GM12878 (cell line): ENCODE data around the gene TRIM38. TPM values are rescaled to one million over a fixed set of nuclear protein-coding genes. Genes with fewer than 3 reads are reported as not detected.

Experiments used
- ATAC-seq: fragments of 200-7000 bp; cut with Tn5 transposase; 3 replicates; pipeline ENCODE4 v1.9.1; 2020; ENCODE audit warnings: mild to moderate bottlenecking, moderate library complexity
- BruUV-seq: library from RNA; stranded (reverse); fragments of 400-500 nt; replicated peaks from 2 replicates; lab custom pipeline; 2021; lab: Mats Ljungman, UMichigan
- CTCF ChIA-PET: fragments of 300-600 bp; sonication (Branson Sonifier 250); formaldehyde crosslinking; extraction: SDS; loops from one replicate; lab custom pipeline; 2021; ENCODE audit warnings: inconsistent platforms; lab: Yijun Ruan, JAX
- POLR2A ChIA-PET: fragments of 350-600 bp; formaldehyde crosslinking; extraction: SDS; loops from one replicate; lab custom pipeline; 2021; ENCODE audit warnings: inconsistent platforms; lab: Charles Lee
- RAD21 ChIA-PET: fragments of 300-600 bp; sonication (Branson Sonifier 250); formaldehyde crosslinking; loops from one replicate; lab custom pipeline; 2023; ENCODE audit warnings: antibody characterized with exemption; ENCODE audit not compliant: unreplicated experiment; lab: Charles Lee
- SMC1A ChIA-PET: fragments of 300-600 bp; sonication (Branson Sonifier 250); formaldehyde crosslinking; loops from one replicate; lab custom pipeline; 2023; ENCODE audit not compliant: unreplicated experiment, uncharacterized antibody; lab: Charles Lee
- DNase-seq: peaks from one replicate; pipeline ENCODE4 v3.0.0-alpha.2; 2011; ENCODE audit warnings: low read depth, low spot score
- FAIRE-seq: peaks from 3 replicates; lab custom pipeline; 2011; peaks lifted over from hg19 to GRCh38; lab: Jason Lieb, UNC
- H2AFZ ChIP-seq: 2 replicates; pipeline ENCODE4 v1.6.0; 2011; ENCODE audit warnings: low read depth, low read length, control low read depth; ENCODE audit not compliant: control insufficient read depth
- H3K27ac ChIP-seq: 2 replicates; pipeline ENCODE4 v1.5.1; 2011; ENCODE audit warnings: control low read depth; ENCODE audit not compliant: control insufficient read depth, insufficient read depth
- H3K27me3 ChIP-seq, 2 experiments: replicated peaks in 1 of 2; 2 replicates each; pipeline versions ENCODE4 v1.6.0 to v1.6.1; 2011; ENCODE audit warnings: low read length in 1 of 2; ENCODE audit not compliant: control insufficient read depth in 2 of 2, insufficient read depth in 2 of 2
- H3K36me3 ChIP-seq, 2 experiments: 2 replicates each; pipeline ENCODE4 v1.5.1; 2011; ENCODE audit warnings: low read length in 1 of 2; ENCODE audit not compliant: control insufficient read depth in 2 of 2, insufficient read depth in 2 of 2
- H3K4me1 ChIP-seq: 2 replicates; pipeline ENCODE4 v1.6.1; 2011; ENCODE audit warnings: mild to moderate bottlenecking, low read length, moderate library complexity, mixed read lengths; ENCODE audit not compliant: control insufficient read depth, insufficient read depth
- H3K4me2 ChIP-seq: 2 replicates; pipeline ENCODE4 v1.6.0; 2011; ENCODE audit warnings: control low read depth; ENCODE audit not compliant: control insufficient read depth, insufficient read depth
- H3K4me3 ChIP-seq: fragments of 200-600 bp; sonication (generic); 2 replicates; pipeline ENCODE4 v1.5.1; 2016
- H3K79me2 ChIP-seq: 2 replicates; pipeline ENCODE4 v1.6.0; 2011; ENCODE audit warnings: low read length; ENCODE audit not compliant: control insufficient read depth, insufficient read depth
- H3K9ac ChIP-seq: 2 replicates; pipeline ENCODE4 v1.8.0; 2011; ENCODE audit warnings: low read length, control low read depth, mixed read lengths; ENCODE audit not compliant: control insufficient read depth, insufficient read depth
- H3K9me3 ChIP-seq: replicated peaks from 3 replicates; pipeline ENCODE4 v1.5.1; 2011; ENCODE audit warnings: mild to moderate bottlenecking, low read length; ENCODE audit not compliant: control insufficient read depth, insufficient read depth
- H4K20me1 ChIP-seq: 2 replicates; pipeline ENCODE4 v1.6.0; 2011; ENCODE audit not compliant: control insufficient read depth, insufficient read depth
- BMI1 ChIP-seq: fragments of 450-650 bp; IDR thresholded peaks from 2 replicates; pipeline ENCODE4 v1.6.1; 2016; ENCODE audit warnings: mild to moderate bottlenecking, moderate library complexity, borderline replicate concordance
- FOXK2 ChIP-seq: fragments of 450-650 bp; IDR thresholded peaks from 2 replicates; pipeline ENCODE4 v1.6.1; 2017; ENCODE audit warnings: mild to moderate bottlenecking, moderate library complexity
- HCFC1 ChIP-seq: fragments of 150-350 bp; IDR thresholded peaks from 2 replicates; pipeline ENCODE4 v1.6.1; 2014; ENCODE audit warnings: low read length
- HDAC2 ChIP-seq: fragments of 200-600 bp; sonication (generic); IDR thresholded peaks from 2 replicates; pipeline ENCODE4 v1.6.1; 2017
- POLR2A ChIP-seq: IDR thresholded peaks from 2 replicates; pipeline ENCODE4 v1.6.1; 2011; ENCODE audit warnings: low read depth, mild to moderate bottlenecking, low read length
- RAD51 ChIP-seq: fragments of 450-650 bp; IDR thresholded peaks from 2 replicates; pipeline ENCODE4 v1.6.1; 2016; ENCODE audit warnings: moderate library complexity, mild to moderate bottlenecking, inconsistent platforms
- SRF ChIP-seq, 2 experiments: IDR thresholded peaks; 2 replicates each; pipeline ENCODE4 v1.6.1; 2011; ENCODE audit warnings: low read depth in 2 of 2, low read length in 2 of 2, mild to moderate bottlenecking in 1 of 2, moderate library complexity in 1 of 2
- ZBTB4 ChIP-seq: fragments of 450-650 bp; formaldehyde crosslinking; IDR thresholded peaks from 2 replicates; pipeline ENCODE4 v1.4.0; 2022; ENCODE audit warnings: mild to moderate bottlenecking, moderate library complexity
- ZNF687 ChIP-seq: fragments of 450-650 bp; IDR thresholded peaks from 2 replicates; pipeline ENCODE4 v1.6.1; 2017; ENCODE audit warnings: mild to moderate bottlenecking, moderate library complexity
- ZZZ3 ChIP-seq: IDR thresholded peaks from 2 replicates; pipeline ENCODE4 v1.6.1; 2011; ENCODE audit warnings: low read depth; ENCODE audit not compliant: control insufficient read depth, insufficient read length
- WGBS: methylation state at CpG from one replicate; pipeline ENCODE4 v1.1.6; 2016; ENCODE audit warnings: low lambda C conversion rate; ENCODE audit not compliant: insufficient replicate concordance, insufficient coverage; ENCODE audit errors: missing lambda C conversion rate; 5-methylcytosine and 5-hydroxymethylcytosine counted together
- in situ Hi-C: fragments of 300-500 bp; cut with MboI; formaldehyde crosslinking; loops from 9 replicates; pipeline ENCODE4 v1.14.3; 2018; ENCODE audit warnings: mixed read lengths
- intact Hi-C: fragments of 100-400 bp; cut with micrococcal nuclease; formaldehyde crosslinking; loops from one replicate; pipeline ENCODE4 v1.14.2; 2022; ENCODE audit not compliant: unreplicated experiment
- polyA plus RNA-seq, 11 experiments: library from polyadenylated mRNA; depleted of rRNA in 4 of 11; unstranded in 6 of 11; stranded (reverse) in 5 of 11; fragments of >200 nt; fragmentation: Nextera tagmentation in 4 of 11; fragmentation: Illumina TruSeq in 1 of 11; extraction: Ambion mirVana in 4 of 11; extraction: Trizol in 1 of 11; gene quantifications; 1 replicate in 1 of 11; 2 replicates in 10 of 11; pipeline versions ENCODE4 v1.2.1 to v1.2.3, GENCODE V29; 2011 to 2016; ENCODE audit warnings: inconsistent platforms in 2 of 11, missing spikeins in 2 of 11, low read depth in 1 of 11
- total RNA-seq, 4 experiments: library from RNA; depleted of rRNA in 3 of 4; stranded (reverse); fragments of >200 nt in 3 of 4; fragmentation: Illumina TruSeq in 1 of 4; extraction: Trizol in 1 of 4; gene quantifications; 2 replicates each; pipeline versions ENCODE4 v1.2.1 to v1.2.3, GENCODE V29; 2013 to 2021
- TF ChIP-seq, protein P1 (sequence below): IDR thresholded peaks from 2 replicates; pipeline ENCODE4 v1.6.1; 2011; ENCODE audit warnings: borderline replicate concordance, low read depth, mild to moderate bottlenecking, moderate library complexity, low read length; ENCODE audit not compliant: insufficient read depth, poor library complexity, severe bottlenecking

TRIM38 gene
- total and polyA plus RNA-seq, 10 of the 15 experiments (the other 5 are each of a cell fraction or from before 2014, with no cell fraction given) = 4.5 to 14.7 (median 11.1) TPM

- TF ChIP-seq POLR2A = peak; percentile 96
- TF ChIP-seq, protein P1, sequence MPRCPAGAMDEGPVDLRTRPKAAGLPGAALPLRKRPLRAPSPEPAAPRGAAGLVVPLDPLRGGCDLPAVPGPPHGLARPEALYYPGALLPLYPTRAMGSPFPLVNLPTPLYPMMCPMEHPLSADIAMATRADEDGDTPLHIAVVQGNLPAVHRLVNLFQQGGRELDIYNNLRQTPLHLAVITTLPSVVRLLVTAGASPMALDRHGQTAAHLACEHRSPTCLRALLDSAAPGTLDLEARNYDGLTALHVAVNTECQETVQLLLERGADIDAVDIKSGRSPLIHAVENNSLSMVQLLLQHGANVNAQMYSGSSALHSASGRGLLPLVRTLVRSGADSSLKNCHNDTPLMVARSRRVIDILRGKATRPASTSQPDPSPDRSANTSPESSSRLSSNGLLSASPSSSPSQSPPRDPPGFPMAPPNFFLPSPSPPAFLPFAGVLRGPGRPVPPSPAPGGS = peak; percentile 77
Observed at GRCh38 chr6:26031595-26032339, 69.2 kb downstream of the TRIM38 start (continued).

DNA sequence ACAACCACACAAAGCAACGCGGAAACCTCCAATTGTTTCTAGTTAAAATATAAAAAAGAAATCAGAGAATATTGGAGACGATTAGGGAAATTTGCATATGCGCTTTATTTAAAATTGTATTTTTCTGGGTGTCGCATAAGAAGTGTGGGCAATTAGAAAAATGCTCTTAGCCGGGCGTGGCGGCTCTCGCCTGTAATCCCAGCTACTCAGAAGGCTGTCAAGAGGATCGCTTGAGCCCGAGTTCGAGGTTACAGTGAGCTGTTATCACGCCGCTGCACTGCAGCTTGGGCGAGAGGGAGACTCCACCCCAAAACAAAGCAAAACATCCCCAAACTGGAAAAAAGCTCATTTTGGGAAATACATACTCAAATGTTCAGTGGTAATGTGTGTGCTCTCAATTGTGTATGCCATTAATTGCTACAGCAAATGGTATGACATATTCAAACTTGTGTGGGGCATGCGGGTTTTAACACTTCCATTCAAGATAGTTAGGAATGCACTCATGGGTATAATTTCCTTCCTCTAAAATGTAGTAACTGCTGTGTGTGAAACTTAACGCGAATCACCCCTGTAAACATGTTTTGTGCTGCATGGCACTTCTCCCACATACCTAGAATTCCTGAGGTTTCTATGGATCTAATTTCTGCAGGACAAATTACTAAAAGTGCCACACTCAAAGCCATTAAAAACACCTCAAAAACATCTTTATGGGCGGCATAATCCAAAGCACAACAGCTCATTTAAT, 69.9 kb downstream of the TRIM38 start:
- no peaks in the 10 kb centered on the region for H3K79me2 ChIP-seq
- H3K4me3 ChIP-seq = peak overlapping the region; percentile 70
- CTCF ChIA-PET = interaction anchor here (2.4 to 12.3 kb wide), 5 partner anchors 11 to 64 kb away, joined by 8 to 117 read pairs (median 16); a partner anchor contains a TSS
- FAIRE-seq (peak; percentile 38), DNase-seq (peak; percentile 55), ATAC-seq (peak; percentile 6)
- H4K20me1 ChIP-seq = no peaks in the 10 kb centered on the region
- no peaks in the 10 kb centered on the region for H3K9me3 ChIP-seq
- no TSS peak for BruUV-seq
- peak overlapping the region; percentile 83 for H3K27ac ChIP-seq
- no peaks in the 10 kb centered on the region for H3K27me3 ChIP-seq
- POLR2A ChIA-PET = interaction anchor here (0.6 to 9.8 kb wide), 17 partner anchors 11 to 1861 kb away, joined by 3 to 128 read pairs (median 5); a partner anchor contains a TSS
- SMC1A ChIA-PET = interaction anchor here (0.8 to 4.4 kb wide), 8 partner anchors 11 to 165 kb away, joined by 3 to 39 read pairs (median 4); a partner anchor contains a TSS
- in situ Hi-C loops = loop anchor here (5.0 kb wide), 3 partner anchors 1115 to 1860 kb away; a partner anchor contains a TSS
- no peak overlapping the region; the same call in none of the 2 replicates for H2AFZ ChIP-seq
- RAD21 ChIA-PET = interaction anchor here (0.5 to 6.0 kb wide), 12 partner anchors 11 to 1858 kb away, joined by 3 to 38 read pairs (median 4); a partner anchor contains a TSS
- H3K4me2 ChIP-seq = peak overlapping the region; percentile 86
- intact Hi-C loops = loop anchor here (1.0 to 5.0 kb wide), 5 partner anchors 11 to 1100 kb away; a partner anchor contains a TSS
- under 1% methylated on average over 19 of the region's 19 CpGs for WGBS
- H3K36me3 ChIP-seq = no peaks in the 10 kb centered on the region
- H3K9ac ChIP-seq = peak overlapping the region; percentile 69
- peaks cover 8% of the 10 kb centered on the region; the same call in 1 of the 2 replicates for H3K4me1 ChIP-seq
- TF ChIP-seq ZNF687 (no peak), HDAC2 (no peak), SRF (IDR thresholded peaks at IDR 0.05; ENCODE audit: low read depth in 2 of 2, low read length in 2 of 2) (no peak), HCFC1 (no peak), ZZZ3 (no peak), RAD51 (peak; percentile 4; the same call in 1 of the 2 replicates), ZBTB4 (0 out of 2 replicates have a peak, but pooled peaks have one; percentile 34), BMI1 (0 out of 2 replicates have a peak, but pooled peaks have one; percentile 28), FOXK2 (no peak)
